Fibroblast of lung (primary cell): Measurements from ENCODE around the gene CTNS. TPM values are rescaled to one million over a fixed set of nuclear protein-coding genes. Genes with fewer than 3 reads are reported as not detected.
A peak's percentile ranks its signal among the peaks of the same experiment; 100 is the strongest.

ENCODE experiments used
- DNase-seq, 2 donors: peaks; one replicate each; pipeline versions ENCODE4 v3.0.0 to v3.0.0-alpha.2; 2010; ENCODE audit warnings: low read depth in 2 of 2
- H2AFZ ChIP-seq: 2 replicates; pipeline ENCODE4 v1.5.1; 2012; ENCODE audit warnings: low read length, control low read depth, inconsistent platforms
- H3K27ac ChIP-seq: 2 replicates; pipeline ENCODE4 v1.5.1; 2011; ENCODE audit warnings: low read length, control low read depth; ENCODE audit not compliant: insufficient read depth
- H3K27me3 ChIP-seq: 2 replicates; pipeline ENCODE4 v1.5.1; 2011; ENCODE audit warnings: mild to moderate bottlenecking, low read length; ENCODE audit not compliant: control insufficient read depth, insufficient read depth
- H3K36me3 ChIP-seq: 2 replicates; pipeline ENCODE4 v1.5.1; 2011; ENCODE audit warnings: low read length; ENCODE audit not compliant: control insufficient read depth, insufficient read depth
- H3K4me1 ChIP-seq: 2 replicates; pipeline ENCODE4 v1.5.1; 2011; ENCODE audit warnings: low read length; ENCODE audit not compliant: control insufficient read depth, insufficient read depth; ENCODE audit errors: extremely low read depth
- H3K4me2 ChIP-seq: 2 replicates; pipeline ENCODE4 v1.5.1; 2011; ENCODE audit warnings: low read length, control low read depth; ENCODE audit not compliant: insufficient read depth; ENCODE audit errors: extremely low read depth
- H3K4me3 ChIP-seq, 4 experiments: fragments of 200-600 bp in 1 of 4; sonication (generic) in 1 of 4; replicated peaks in 1 of 4; 2 replicates each; pipeline ENCODE4 v1.5.1; 2011 to 2016; ENCODE audit warnings: low read length in 4 of 4, low read depth in 3 of 4, mild to moderate bottlenecking in 3 of 4, control low read depth in 2 of 4, inconsistent platforms in 1 of 4, mixed read lengths in 1 of 4; ENCODE audit not compliant: insufficient read depth in 1 of 4; ENCODE audit errors: control extremely low read depth in 1 of 4
- H3K79me2 ChIP-seq: 2 replicates; pipeline ENCODE4 v1.5.1; 2012; ENCODE audit warnings: mild to moderate bottlenecking, low read length, inconsistent platforms; ENCODE audit not compliant: control insufficient read depth, insufficient read depth
- H3K9ac ChIP-seq: 2 replicates; pipeline ENCODE4 v1.5.1; 2011; ENCODE audit warnings: mild to moderate bottlenecking, low read length, control low read depth; ENCODE audit not compliant: insufficient read depth
- H3K9me3 ChIP-seq: 2 replicates; pipeline ENCODE4 v1.5.1; 2012; ENCODE audit warnings: low read depth, low read length; ENCODE audit not compliant: control insufficient read depth, insufficient read depth
- H4K20me1 ChIP-seq: 2 replicates; pipeline ENCODE4 v1.5.1; 2011; ENCODE audit warnings: low read length; ENCODE audit not compliant: control insufficient read depth, insufficient read depth; ENCODE audit errors: extremely low read depth
- EZH2 ChIP-seq: IDR thresholded peaks from 2 replicates; pipeline ENCODE4 v1.5.1; 2012; ENCODE audit warnings: low read length, control low read depth, mild to moderate bottlenecking; ENCODE audit errors: missing control alignments
- polyA plus RNA-seq, 2 donors: library from polyadenylated mRNA; depleted of rRNA in 1 of 2; stranded (reverse) in 1 of 2; unstranded in 1 of 2; fragments of >200 nt; gene quantifications; 2 replicates each; pipeline ENCODE4 v1.2.1, GENCODE V29; 2011 to 2012; ENCODE audit warnings: missing spikeins in 1 of 2
- total RNA-seq: library from RNA; depleted of rRNA; stranded (reverse); fragments of >200 nt; gene quantifications from 2 replicates; pipeline ENCODE4 v1.2.1, GENCODE V29; 2014
- TF ChIP-seq, protein P1 (sequence below), 2 donors: IDR thresholded peaks in 1 of 2; conservative IDR thresholded peaks in 1 of 2; 1 replicate in 1 of 2; 2 replicates in 1 of 2; pipeline ENCODE4 v1.5.1; 2011 to 2012; ENCODE audit warnings: low read length in 2 of 2, control low read depth in 1 of 2, inconsistent platforms in 1 of 2, low read depth in 1 of 2, mild to moderate bottlenecking in 1 of 2

Gene CTNS
- total and polyA plus RNA-seq, 2 donors (not counting 1 experiment from before 2014, with no cell fraction given) = 9.6 to 19.2 TPM

DNA sequence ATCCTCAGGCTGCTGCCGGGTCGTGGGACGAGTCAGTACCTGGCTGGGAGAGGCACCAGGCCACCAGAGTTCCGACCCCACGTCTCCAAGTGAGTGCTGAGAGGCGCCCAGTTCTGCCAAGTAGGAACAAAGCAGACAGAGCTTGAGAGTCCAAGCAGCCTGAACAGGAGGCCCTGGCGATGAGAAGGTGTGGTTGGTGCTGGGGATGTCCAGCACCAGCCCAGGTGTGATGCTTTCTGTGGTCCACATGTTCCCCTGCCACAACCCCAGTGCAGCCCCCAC, 21.0 kb downstream of the CTNS start:
- H3K36me3 ChIP-seq = peaks cover 20% of the 10 kb centered on the region
- TF ChIP-seq, protein P1, sequence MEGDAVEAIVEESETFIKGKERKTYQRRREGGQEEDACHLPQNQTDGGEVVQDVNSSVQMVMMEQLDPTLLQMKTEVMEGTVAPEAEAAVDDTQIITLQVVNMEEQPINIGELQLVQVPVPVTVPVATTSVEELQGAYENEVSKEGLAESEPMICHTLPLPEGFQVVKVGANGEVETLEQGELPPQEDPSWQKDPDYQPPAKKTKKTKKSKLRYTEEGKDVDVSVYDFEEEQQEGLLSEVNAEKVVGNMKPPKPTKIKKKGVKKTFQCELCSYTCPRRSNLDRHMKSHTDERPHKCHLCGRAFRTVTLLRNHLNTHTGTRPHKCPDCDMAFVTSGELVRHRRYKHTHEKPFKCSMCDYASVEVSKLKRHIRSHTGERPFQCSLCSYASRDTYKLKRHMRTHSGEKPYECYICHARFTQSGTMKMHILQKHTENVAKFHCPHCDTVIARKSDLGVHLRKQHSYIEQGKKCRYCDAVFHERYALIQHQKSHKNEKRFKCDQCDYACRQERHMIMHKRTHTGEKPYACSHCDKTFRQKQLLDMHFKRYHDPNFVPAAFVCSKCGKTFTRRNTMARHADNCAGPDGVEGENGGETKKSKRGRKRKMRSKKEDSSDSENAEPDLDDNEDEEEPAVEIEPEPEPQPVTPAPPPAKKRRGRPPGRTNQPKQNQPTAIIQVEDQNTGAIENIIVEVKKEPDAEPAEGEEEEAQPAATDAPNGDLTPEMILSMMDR (conservative IDR thresholded peaks at IDR 0.05 in 1 of 2, IDR thresholded peaks at IDR 0.05 in 1 of 2; ENCODE audit: low read depth in 1 of 2, low read length in 2 of 2) = no peak
- no peak for TF ChIP-seq EZH2
- no peak overlapping the region for H3K27ac ChIP-seq
- no peak overlapping the region for H3K9ac ChIP-seq
- no peaks in the 10 kb centered on the region for H4K20me1 ChIP-seq
- DNase-seq = no peak
- no peak overlapping the region for H3K4me2 ChIP-seq
- no peaks in the 10 kb centered on the region for H3K9me3 ChIP-seq
- H3K79me2 ChIP-seq = no peaks in the 10 kb centered on the region
- H3K4me1 ChIP-seq = peaks cover 13% of the 10 kb centered on the region
- H3K27me3 ChIP-seq = no peaks in the 10 kb centered on the region
- H2AFZ ChIP-seq = no peak overlapping the region
- H3K4me3 ChIP-seq = no peak overlapping the region

DNA sequence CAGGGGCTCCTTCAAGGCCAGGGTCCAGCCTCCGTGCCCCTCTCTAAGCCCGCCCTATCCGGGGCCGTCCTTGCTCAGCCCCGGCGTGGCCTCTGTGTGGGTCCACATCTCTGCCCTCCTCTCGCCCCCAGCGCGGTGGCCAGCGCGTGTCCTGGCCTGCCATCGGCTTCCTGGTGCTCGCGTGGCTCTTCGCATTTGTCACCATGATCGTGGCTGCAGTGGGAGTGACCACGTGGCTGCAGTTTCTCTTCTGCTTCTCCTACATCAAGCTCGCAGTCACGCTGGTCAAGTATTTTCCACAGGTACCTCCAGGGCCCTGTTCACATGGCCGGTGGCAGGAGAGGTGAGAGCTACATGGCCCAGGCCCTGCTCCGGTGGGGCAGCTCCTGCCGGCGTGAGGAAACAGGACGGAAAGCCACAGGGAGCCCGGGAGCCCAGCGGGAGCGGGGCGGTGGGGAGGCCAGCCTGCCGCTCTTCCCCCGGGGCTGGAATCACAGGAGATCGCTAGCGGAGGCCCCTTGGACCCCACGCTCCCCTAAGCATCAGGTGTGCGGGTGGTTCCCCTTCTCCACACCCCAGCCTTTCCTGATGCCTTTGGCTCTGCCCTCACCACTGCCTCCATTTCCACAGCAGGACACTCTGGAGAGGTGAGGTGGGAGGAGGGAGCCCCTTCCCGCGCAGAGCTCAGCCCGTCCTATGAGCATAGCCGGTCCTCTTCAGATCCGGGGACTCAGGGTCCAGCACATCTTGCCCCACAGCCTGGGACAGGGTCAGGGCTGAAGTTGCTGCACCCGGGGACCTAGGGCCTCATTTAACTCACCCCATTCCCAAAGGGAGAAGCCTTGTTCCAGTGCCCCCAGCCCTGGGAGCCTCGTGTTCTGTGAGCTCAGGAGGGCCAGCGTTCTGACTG, 21.6 kb downstream of the CTNS start:
- TF ChIP-seq, protein P1 (conservative IDR thresholded peaks at IDR 0.05 in 1 of 2, IDR thresholded peaks at IDR 0.05 in 1 of 2; ENCODE audit: low read depth in 1 of 2, low read length in 2 of 2) = no peak
- no peak for TF ChIP-seq EZH2
- peaks cover 22% of the 10 kb centered on the region for H3K36me3 ChIP-seq
- no peaks in the 10 kb centered on the region for H4K20me1 ChIP-seq
- H3K27ac ChIP-seq = no peak overlapping the region
- H3K9ac ChIP-seq = no peak overlapping the region
- no peaks in the 10 kb centered on the region for H3K9me3 ChIP-seq
- H3K4me1 ChIP-seq = peaks cover 13% of the 10 kb centered on the region
- H3K4me3 ChIP-seq = no peak overlapping the region
- no peaks in the 10 kb centered on the region for H3K27me3 ChIP-seq
- no peak overlapping the region for H3K4me2 ChIP-seq
- DNase-seq = no peak
- H2AFZ ChIP-seq = no peak overlapping the region
- H3K79me2 ChIP-seq = no peaks in the 10 kb centered on the region

DNA sequence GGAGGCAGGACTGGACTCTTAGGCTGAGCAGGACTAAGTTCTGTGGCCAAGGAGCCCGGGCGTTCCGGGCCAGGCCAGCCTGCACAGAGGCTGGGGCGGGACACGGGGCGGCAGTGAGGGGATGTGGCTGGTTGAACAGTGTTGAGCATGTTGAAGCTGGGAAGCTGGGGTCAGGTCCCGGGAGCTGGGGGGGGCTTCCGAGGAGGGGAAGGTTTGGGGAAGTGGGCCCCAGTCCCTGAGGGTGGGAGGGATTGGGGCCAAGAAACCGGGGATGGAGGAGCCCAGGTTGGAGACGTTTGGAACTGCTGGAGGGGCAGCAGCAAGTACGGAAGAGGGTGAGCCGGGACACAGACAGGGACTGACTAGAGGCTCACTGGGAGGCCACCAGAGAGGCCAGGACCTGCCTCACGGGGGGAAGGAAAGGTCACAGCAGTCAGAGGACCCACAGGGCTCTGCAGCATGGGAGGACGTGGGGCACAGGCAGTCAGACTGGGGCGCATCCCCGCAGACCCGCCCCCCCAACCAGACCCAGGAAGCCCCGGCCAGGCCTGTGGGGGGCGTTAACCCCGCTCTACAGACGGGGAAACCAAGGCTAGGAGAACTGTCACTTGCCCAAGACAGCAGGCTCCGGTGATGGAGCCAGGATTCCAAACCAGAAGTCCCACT, 22.4 kb downstream of the CTNS start:
- Histone ChIP-seq H2AFZ (no peak overlapping the region), H3K79me2 (no peaks in the 10 kb centered on the region), H3K9me3 (no peaks in the 10 kb centered on the region), H3K4me1 (peaks cover 13% of the 10 kb centered on the region), H3K36me3 (peaks cover 30% of the 10 kb centered on the region), H3K4me3 (no peak overlapping the region), H3K9ac (peak overlapping the region; percentile 7), H3K4me2 (peak overlapping the region; percentile 25), H4K20me1 (no peaks in the 10 kb centered on the region), H3K27me3 (no peaks in the 10 kb centered on the region), H3K27ac (peak overlapping the region; percentile 72)
- DNase-seq = no peak
- no peak for TF ChIP-seq EZH2
- TF ChIP-seq, protein P1 (conservative IDR thresholded peaks at IDR 0.05 in 1 of 2, IDR thresholded peaks at IDR 0.05 in 1 of 2; ENCODE audit: low read depth in 1 of 2, low read length in 2 of 2) = no peak
